Endometrium (tissue), 2 donors: ENCODE measurements around the gene EMILIN1.
"Not testable (repeated sequence)": the region's sequence is repeated elsewhere in the genome, so short reads cannot be mapped to it uniquely, and the experiment has no call there.

Experiments
- FAIRE-seq: peaks from 2 replicates; lab custom pipeline; 2012; peaks lifted over from hg19 to GRCh38; lab: Jason Lieb, UNC
- donor health status: control.
- donor health status: control.

The EMILIN1 gene

DNA sequence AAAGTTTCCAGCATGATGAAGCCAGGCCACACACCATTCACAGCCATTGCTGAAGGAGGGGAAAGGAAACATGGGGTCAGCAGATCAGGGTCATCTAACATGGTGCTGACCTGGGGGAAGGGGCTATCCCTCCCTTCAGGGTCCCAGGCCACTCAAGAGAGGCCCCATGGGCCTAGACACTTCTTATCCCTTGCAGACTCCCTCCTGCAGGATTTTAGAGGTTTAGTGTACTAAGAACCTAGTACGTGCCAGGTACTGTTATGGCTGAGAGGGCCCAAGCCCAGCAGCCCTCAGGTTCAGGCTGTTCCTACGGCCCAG is 17.0 kb downstream of the EMILIN1 start:
- no peak for FAIRE-seq

GRCh38 chr2:27095745-27096651 is 17.6 kb downstream of the EMILIN1 start:
- FAIRE-seq: no peak

- FAIRE-seq: no peak
Observed at GRCh38 chr2:27096748-27097297, 18.4 kb downstream of the EMILIN1 start.

DNA sequence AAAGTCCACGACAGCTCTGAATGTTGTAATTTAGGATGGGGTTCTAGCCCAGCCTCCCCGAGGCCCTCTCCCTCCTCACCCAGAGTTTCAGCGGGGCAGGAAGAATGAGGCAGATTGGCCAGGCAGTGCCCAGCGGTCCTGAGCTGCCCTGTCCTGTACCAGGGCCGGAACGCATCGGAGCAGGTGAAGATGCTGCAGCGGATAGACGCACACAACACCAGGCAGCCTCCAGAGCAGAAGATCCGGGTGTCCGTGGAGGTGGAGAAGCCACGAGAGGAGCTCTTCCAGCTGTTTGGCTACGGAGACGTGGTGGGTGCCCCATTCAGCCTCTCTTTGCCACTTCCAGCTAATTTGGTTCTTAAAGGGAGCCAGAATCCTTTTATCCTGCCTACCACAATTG is 18.9 kb downstream of the EMILIN1 start:
- FAIRE-seq: no peak

DNA sequence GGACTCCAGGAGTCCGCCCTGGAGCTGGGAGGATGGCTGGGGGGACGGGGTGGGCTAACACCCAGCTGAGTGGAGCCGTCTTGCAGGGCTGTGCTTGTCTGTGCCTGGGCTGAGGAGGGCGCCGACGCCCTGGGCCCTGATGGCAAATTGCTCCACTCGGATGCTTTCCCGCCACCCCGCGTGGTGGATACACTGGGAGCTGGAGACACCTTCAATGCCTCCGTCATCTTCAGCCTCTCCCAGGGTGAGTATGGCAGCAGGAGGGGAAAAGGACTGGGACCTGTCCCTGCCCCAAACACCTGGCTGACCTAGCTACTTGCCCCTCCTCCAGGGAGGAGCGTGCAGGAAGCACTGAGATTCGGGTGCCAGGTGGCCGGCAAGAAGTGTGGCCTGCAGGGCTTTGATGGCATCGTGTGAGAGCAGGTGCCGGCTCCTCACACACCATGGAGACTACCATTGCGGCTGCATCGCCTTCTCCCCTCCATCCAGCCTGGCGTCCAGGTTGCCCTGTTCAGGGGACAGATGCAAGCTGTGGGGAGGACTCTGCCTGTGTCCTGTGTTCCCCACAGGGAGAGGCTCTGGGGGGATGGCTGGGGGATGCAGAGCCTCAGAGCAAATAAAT is 21.0 kb downstream of the EMILIN1 start:
- no peak for FAIRE-seq

GRCh38 chr2:27100036-27100435 is 21.6 kb downstream of the EMILIN1 start:
- FAIRE-seq: no peak

- FAIRE-seq: no peak
Observed at GRCh38 chr2:27102329-27102728, 23.9 kb downstream of the EMILIN1 start.

DNA sequence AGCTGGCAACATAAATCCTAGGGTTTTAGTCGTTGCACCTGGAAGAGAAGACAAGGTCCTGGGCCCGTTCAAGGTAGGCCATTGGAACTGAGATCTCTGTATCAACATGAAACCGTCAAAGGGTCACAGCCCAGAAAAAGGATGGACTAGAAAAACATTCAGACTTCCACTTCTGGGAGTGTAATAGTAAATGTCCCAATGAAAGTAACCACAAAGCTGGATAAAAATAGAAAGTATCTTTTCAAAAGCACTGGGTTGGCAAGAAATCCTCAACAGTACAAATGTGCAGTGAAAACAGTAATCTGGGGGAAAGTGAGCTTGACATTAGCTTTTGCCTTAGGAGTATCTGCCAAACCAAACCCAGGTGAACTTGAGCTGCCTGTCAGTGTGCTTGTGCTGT is 27.6 kb downstream of the EMILIN1 start:
- no peak for FAIRE-seq

GRCh38 chr2:27108221-27108620 is 29.8 kb downstream of the EMILIN1 start:
- FAIRE-seq: no peak

- FAIRE-seq: no peak
Observed at GRCh38 chr2:27109083-27109482, 30.7 kb downstream of the EMILIN1 start.

- not testable (repeated sequence) for FAIRE-seq
Observed at GRCh38 chr2:27110603-27111352, 32.4 kb downstream of the EMILIN1 start.

- not testable (repeated sequence) for FAIRE-seq
Observed at GRCh38 chr2:27111392-27112078, 33.1 kb downstream of the EMILIN1 start.

DNA sequence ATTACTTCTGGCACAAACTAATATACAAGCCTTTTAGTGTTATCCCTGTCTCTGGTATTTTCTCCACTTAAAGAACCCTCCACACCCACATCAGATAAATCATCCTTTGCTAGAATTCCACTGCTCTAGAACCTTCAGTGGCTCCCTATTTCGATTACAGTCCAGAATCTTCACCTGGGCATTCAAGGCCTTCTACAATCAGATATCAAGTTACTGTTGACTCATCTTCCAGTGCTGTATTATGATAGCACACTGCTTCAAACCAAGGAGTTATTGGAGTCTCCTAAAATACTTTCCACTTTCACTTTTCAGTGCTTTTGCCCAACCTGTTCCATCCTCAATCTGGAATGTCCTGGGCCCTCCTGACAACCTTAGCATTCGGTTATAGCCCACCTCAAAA is 37.1 kb downstream of the EMILIN1 start:
- no peak for FAIRE-seq

DNA sequence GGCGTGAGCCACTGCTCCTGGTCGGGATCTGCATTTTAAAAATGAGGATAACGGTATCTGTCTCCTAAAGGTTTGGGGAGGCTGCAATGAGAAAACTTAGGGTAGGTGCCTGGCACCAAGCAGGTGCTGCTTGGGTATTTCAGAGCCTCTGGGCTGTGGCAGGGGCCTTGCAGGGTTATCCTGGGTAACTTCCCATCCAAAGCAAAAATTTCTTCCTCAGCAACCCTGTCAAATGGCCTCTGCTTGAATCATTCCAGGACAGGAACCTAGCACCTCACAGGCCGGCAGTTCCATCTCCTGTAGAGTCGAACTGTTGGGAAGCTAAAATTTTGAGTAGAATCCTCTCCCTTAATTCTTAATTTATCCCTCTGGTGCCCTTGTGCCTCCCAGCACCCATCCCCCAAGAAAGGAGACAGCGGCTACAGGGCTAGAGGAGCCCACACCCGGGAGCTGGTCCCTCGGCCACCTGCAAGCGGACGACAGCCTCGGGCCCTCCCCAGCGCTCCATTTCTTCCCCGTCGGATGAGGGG is 39.6 kb downstream of the EMILIN1 start:
- FAIRE-seq: no peak

- FAIRE-seq: no peak
Observed at GRCh38 chr2:27118525-27119329, 40.3 kb downstream of the EMILIN1 start, which contains the start of gene CGREF1. Gene CGREF1, minus strand, starts transcription at chr2:27119128. Its CDS starts 14,762 bp downstream, at chr2:27104366.

- not testable (repeated sequence) for FAIRE-seq
Observed at GRCh38 chr2:27119330-27119670, 40.9 kb downstream of the EMILIN1 start.

DNA sequence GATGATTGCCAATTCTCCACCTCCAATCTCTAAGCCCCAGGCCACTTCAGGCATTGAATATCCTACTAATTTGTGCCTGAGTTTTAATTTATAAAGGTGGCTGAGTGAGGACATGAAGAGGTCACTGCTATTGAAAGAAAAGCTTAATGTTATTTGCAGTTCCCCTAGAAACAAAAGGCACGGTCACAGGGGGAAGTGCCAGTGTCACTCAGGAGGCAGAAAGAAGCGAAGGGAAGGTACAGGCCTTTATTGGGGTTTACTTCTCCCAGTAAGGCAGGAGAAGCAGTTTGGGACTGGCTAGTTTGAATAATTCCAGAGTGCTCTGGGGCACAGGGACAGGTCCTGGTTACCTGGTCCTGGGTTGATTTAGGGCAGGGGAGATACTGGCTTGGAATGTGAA is 43.5 kb downstream of the EMILIN1 start:
- no peak for FAIRE-seq

DNA sequence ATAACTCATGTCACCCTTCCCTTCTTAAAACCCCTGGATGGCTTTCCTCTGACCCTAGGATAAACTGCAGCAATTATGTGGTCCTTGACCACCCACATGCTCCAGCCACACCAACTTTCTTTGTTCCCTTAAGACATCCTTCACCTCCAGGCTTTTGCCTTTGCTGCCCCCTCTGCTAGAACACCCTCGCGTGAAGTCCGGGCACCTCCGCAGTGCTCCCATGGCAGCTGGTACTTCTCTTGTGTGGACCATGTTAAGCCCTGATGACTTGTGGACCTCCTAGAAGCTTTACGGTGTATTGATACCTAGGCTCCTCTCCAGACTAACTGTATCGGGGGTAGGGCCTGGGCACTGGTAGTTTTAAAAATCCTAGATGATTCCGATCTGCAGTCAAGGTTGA is 44.4 kb downstream of the EMILIN1 start:
- FAIRE-seq: no peak

- no peak for FAIRE-seq
Observed at GRCh38 chr2:27123302-27124150, 45.1 kb downstream of the EMILIN1 start, which contains the start of gene ABHD1. Gene ABHD1, plus strand, starts transcription at chr2:27123815. Its CDS starts 134 bp downstream, at chr2:27123949.

GRCh38 chr2:27125104-27125503 is 46.7 kb downstream of the EMILIN1 start:
- no peak for FAIRE-seq
